HG02763 (cell line): ENCODE measurements around the gene MICAL1.

Experiments
- ATAC-seq: cut with Tn5 transposase; IDR thresholded peaks from one replicate; pipeline ENCODE4 v1.9.1; 2021; ENCODE audit warnings: mild to moderate bottlenecking, moderate library complexity; ENCODE audit not compliant: unreplicated experiment

The MICAL1 gene

DNA sequence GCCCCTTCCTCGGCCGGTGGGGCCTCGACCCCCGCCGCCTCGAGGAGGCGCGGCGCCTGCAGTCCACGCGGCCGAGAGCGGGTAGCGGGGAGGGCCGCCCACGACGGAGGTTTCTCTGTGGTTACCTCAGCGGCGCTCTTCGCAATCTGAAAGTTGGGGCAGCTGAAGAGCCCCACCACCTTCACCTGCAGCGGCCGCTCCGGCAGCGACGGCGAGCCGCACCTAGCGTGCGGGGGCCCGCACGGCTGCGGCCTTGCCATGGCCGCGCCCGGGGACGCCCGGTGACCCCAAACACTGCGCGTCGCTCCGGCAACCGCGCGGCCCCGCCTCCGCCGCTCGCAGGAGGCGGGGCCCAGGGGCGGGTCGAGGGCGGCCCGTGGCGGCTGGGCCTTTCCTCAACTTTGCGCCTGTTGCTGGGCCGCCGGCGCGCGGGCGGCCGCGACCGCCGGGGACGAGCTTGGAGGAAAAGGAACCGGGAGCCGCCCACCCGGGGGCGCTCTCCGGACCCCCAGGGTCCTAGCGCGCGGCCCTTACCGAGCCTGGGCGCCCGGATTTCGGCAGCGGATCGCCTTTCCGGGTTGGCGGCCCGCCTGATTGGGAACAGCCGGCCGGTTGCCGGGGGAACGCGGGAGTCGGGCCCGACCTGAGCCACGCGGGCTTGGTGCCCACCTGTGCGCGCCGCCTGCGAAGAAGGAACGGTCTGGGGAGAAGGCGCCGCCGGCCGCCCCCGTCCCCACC lies 15.1 kb downstream of the MICAL1 start, which contains the start of the genes PPIL6 and SMPD2:
Gene PPIL6 (minus strand): TSS at position 298 of the 738 bp plus-strand sequence. CDS start 38 bp downstream, at position 260.
Gene SMPD2 (plus strand): TSS at position 394 of the 738 bp plus-strand sequence. CDS start 398 bp downstream, outside the sequence.
- ATAC-seq: peak; percentile 89

DNA sequence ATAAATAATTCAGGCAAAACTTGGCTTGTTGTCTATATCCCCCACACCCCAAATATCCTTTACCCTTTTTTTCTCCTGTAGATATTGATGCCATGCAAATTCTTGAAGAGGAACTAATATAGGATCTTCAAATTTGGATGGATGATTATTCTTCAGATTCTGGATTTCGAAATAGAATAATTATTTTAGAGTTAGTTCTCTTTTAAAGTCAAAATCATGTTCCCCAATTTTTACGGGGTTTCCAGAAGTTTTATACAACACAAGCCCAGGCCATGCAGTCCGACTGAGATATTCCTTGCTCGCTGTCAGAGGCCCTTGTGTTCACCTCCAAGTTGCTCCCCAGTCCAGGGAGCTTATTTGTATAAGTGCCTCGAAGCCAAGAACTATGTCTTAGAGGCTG lies 19.5 kb downstream of the MICAL1 start:
- ATAC-seq: no peak

DNA sequence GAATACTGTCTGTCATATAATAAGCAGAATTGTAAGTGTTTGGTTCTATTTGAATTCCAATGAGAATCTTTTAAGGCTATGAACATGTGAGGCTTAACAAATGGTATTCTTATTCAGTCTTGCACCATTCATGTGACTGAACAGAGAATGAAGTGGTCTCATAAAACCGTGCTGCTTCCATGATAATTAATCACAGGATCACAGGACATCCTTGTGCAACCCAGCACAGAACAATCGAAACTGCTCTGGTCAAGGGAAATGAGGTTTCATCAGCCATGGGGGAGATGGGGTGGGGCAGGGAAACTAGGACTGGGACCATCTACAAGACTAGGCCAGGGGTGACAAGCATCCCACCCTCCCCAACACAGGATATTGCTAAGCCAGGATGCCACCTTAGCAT lies 21.1 kb downstream of the MICAL1 start:
- ATAC-seq: no peak

DNA sequence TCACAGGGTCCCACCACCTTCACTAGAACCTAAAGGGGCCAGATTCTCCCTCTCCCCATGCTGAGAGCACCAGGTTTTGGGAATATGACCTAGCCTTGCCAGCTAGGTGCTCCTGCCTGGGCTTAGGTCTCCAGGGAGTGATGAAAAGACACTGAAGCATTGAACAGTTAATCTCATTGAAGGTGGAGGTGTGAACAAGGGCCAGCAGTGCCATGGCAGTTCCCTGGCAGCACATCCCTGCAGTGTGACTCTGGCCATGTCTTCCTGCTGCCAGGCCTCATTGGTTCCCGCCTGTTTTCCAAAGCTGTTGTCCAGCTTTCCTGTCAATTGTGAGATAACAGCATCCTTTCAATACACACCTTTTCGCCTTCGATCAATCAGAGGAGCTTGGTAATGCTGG lies 26.1 kb downstream of the MICAL1 start:
- ATAC-seq: no peak

DNA sequence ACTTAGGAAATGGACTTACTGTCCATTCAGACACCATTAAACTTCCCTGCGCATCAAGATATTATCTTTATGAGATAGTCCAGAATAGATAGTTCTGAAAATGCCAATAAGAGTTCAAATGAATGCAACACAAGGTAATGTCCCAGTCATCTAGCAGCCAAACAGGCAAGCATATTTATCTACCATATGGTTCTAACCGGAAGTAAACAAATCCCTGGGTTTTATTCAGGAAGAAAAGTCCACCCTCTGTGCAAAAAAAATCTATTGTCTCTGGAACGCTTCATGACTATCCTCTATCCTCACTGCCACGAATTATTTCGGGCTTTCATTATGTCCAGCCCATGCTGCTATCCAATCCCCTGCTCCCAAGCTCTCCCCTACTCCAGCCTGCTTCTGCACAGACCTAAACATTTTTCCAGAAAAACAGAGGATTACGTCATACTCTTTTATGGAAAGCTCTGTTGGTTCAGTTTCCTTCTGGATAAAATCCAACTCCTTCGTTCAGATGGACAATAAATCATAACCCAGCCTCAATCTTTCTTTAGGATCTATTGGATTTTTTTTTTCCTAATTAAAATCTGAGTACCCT lies 26.6 kb downstream of the MICAL1 start:
- no peak for ATAC-seq

DNA sequence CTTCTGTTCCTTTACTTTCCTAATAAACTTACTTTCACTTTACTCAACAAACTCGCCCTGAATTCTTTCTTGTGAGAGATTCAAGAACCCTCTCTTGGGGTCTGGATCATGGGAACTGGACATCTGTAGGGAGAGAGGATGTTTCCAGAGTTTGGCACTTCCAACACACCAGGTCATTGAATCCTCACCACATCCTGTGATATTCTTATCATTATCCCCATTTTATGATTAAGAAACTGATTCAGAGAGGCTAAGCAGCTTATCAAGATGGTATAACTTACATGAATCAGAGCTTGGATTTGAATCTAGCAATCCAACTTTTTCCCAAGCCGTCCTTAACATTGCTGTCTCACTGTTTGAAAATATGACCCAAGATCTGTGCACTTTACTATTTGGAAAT lies 30.6 kb downstream of the MICAL1 start:
- ATAC-seq: no peak

DNA sequence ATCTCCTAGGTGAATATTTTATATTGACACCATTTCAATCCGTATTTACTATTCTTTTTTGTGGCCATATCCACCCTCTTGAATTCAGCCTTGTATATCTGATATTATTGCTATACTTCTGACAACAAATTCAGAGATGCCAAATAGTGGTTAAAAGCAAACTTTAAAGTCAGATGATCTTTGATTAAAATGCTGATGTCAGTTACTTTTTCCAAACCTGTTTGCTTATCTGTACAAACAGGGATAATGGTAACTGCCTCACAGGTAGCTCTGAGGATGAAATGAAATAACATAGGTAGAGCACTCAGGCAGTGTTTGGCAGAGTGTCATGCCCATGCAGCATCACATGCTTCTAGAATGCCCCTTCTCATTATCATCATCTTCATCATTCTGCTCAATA lies 34.4 kb downstream of the MICAL1 start:
- no peak for ATAC-seq

DNA sequence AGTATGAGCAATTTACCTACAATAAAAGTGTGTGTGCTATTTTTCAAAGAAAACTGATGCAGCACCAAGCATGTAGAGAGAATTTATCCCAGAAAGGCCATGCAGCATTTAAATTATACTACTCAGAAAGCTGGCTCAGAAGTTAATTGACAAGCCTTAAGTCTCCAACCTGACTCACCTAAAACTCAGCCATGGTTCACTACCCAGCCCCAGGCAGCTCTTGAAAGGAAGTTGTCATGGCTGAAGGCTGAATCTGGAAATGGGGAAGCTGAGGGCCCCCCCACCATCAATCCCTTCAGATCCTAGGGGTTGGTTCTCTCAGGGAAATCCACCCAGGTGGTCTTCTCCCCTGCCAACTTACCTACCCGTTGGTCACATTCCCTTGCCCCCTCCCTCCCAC lies 34.8 kb downstream of the MICAL1 start:
- no peak for ATAC-seq

DNA sequence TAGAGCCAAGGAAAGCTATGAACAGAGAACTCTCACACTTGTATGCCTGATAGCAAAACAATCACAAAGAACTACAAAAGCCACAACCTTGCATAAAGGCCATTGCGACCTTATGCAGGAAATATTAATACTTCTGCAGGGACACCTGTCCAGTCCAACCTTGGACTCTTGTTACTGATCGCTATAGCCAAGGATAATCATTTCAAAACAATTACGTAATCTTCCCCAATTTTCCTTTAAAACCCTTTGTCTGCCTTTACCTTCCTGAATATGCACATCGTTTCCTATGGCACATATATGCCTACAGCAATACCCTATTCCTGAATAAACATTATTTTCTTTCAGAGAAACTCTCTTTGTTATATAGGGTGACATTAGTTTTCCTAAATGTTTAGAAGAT lies 37.9 kb downstream of the MICAL1 start:
- no peak for ATAC-seq

DNA sequence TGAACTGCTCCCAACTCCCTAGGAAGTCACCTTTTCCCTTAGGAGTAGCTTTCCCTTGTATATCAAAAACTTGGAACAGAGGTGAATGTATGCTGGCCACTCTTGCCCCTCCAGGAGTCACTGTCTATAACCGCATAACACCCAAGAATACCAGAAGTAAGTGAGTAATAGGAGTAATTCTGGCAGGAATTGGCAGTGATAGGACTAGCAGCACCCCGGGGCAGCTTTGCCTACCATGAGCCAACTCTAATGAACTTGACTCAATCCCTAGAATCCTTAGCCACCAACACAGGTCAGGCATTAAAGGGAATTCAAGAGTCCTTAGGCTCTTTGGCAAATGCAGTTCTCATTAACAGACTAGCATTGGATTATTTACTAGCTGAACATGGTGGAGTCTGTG lies 44.5 kb downstream of the MICAL1 start:
- no peak for ATAC-seq

DNA sequence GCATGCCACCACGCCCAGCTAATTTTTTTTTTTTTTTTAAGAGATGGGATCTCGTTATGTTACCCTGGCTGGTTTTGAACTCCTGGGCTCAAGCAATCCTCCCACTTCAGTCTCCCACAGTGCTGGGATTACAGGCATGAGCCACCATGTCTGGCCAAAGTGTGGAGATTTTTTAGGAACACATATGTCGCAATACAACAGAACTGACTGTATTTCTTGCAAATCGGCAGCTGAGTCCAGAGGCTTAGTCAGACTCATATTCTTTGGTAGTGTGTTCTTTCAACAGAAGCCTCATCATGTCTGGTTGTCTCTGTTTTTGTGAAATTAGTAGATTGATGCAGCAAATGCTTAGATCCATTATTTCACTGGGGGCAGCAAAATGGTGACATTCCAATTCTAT lies 49.4 kb downstream of the MICAL1 start:
- ATAC-seq: no peak

DNA sequence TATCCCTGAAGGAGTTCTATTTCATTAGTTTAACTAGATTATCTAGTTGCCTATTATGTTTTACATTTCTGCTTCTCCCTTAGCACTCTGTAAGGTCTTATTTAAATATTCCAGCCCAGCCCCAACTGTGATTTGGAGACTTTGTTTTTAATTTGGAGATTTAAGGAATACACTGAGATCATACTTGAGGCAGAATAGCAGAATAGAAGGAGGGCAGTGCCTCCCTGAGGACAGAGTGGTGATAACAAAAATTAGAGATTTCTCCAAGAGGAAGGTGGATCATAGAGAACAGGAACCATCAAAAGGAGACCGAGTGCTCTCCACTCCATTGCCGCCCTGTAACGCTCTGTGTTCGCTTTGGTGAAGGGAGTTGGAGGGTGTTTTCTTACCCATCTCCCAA lies 58.6 kb downstream of the MICAL1 start:
- no peak for ATAC-seq

DNA sequence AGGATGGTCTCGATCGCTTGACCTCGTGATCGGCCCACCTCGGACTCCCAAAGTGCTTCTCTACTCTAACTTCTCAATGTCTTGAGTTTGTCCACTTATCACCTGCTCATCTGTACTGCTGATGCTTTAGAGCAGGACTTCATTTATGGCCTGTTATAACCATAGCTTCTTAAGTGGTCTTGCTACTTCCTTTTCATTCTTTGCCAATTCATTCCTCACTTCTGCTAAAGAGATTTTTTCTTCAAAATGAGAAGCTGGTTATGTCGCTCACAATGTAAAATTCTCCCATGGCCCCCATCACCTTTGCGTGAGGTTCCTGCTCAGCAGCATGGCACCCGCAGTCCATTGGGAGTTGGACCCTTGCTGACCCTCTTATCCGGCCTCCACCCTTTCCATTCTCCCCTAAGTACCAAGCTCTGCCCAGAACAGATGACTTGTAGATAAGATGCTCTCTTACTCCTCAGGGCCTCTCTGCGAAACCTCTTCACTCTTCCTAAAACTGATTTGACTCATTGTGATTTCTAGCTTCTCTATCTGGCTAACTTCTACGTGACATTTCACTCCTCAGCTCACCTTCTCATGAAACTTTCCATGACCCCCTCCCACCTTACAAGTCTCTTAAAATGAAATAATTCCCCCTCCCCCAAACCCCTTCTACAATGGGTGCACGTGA lies 59.4 kb downstream of the MICAL1 start:
- no peak for ATAC-seq
